Esophagus muscularis mucosa (tissue), 4 donors: ENCODE results near the gene KCNJ6. TPM values are rescaled to one million over a fixed set of nuclear protein-coding genes. Genes with fewer than 3 reads are reported as not detected.

Experiments
- DNase-seq: peaks from one replicate; pipeline ENCODE4 v3.0.0-alpha.2; 2017; ENCODE audit errors: extremely low spot score
- H3K27ac ChIP-seq, 4 donors: fragments of 200-600 bp; sonication (generic); replicated peaks in 1 of 4; 1 replicate in 3 of 4; 2 replicates in 1 of 4; pipeline ENCODE4 v1.5.1; 2016 to 2019; ENCODE audit warnings: mild to moderate bottlenecking in 1 of 4
- H3K27me3 ChIP-seq, 4 donors: fragments of 200-600 bp; sonication (generic); one replicate each; pipeline versions ENCODE4 v1.5.1 to v1.6.0; 2016 to 2019
- H3K36me3 ChIP-seq, 4 donors: fragments of 200-600 bp; sonication (generic); one replicate each; pipeline ENCODE4 v1.5.1; 2016 to 2019
- H3K4me1 ChIP-seq, 4 donors: fragments of 200-600 bp; sonication (generic); one replicate each; pipeline ENCODE4 v1.5.1; 2016 to 2019
- H3K4me3 ChIP-seq, 4 donors: fragments of 200-600 bp; sonication (generic); 1 replicate in 2 of 4; 2 replicates in 2 of 4; pipeline ENCODE4 v1.5.1; 2016 to 2019; ENCODE audit warnings: mild to moderate bottlenecking in 4 of 4, moderate library complexity in 1 of 4
- H3K9me3 ChIP-seq, 4 donors: fragments of 200-600 bp; sonication (generic); 1 replicate in 3 of 4; 2 replicates in 1 of 4; pipeline ENCODE4 v1.5.1; 2016 to 2019
- EP300 ChIP-seq: sonication (generic); formaldehyde crosslinking; IDR thresholded peaks from one replicate; pipeline ENCODE4 v1.6.1; 2017; ENCODE audit warnings: antibody characterized with exemption
- POLR2A ChIP-seq: fragments of 450-650 bp; IDR thresholded peaks from one replicate; pipeline ENCODE4 v1.6.1; 2017; ENCODE audit warnings: antibody characterized with exemption, moderate library complexity, mild to moderate bottlenecking, low read depth
- POLR2AphosphoS5 ChIP-seq, 2 donors: sonication (generic); formaldehyde crosslinking; IDR thresholded peaks; one replicate each; pipeline ENCODE4 v1.6.1; 2017; ENCODE audit warnings: antibody characterized with exemption in 2 of 2
- WGBS: methylation state at CpG from one replicate; pipeline ENCODE4 v1.1.5; 2018; 5-methylcytosine and 5-hydroxymethylcytosine counted together
- intact Hi-C: fragments of 100-400 bp; cut with DNase I; formaldehyde crosslinking; loops from one replicate; pipeline ENCODE4 v1.15.1; 2023
- total RNA-seq, 4 donors: library from RNA; depleted of rRNA; stranded (reverse); fragments of >200 nt; gene quantifications; one replicate each; pipeline versions ENCODE4 v1.1.0 to v1.2.1, GENCODE V29; 2016
- TF ChIP-seq, protein P1 (sequence below), 3 experiments: fragments of 200-600 bp in 2 of 3; fragments of 450-650 bp in 1 of 3; sonication (generic) in 2 of 3; IDR thresholded peaks; one replicate each; pipeline ENCODE4 v1.5.1; 2017 to 2019; ENCODE audit warnings: antibody characterized with exemption in 3 of 3, mild to moderate bottlenecking in 2 of 3, moderate library complexity in 1 of 3

Gene KCNJ6
- total RNA-seq, 4 donors from 2014 or later: under 0.01 TPM; not detected in 2

DNA sequence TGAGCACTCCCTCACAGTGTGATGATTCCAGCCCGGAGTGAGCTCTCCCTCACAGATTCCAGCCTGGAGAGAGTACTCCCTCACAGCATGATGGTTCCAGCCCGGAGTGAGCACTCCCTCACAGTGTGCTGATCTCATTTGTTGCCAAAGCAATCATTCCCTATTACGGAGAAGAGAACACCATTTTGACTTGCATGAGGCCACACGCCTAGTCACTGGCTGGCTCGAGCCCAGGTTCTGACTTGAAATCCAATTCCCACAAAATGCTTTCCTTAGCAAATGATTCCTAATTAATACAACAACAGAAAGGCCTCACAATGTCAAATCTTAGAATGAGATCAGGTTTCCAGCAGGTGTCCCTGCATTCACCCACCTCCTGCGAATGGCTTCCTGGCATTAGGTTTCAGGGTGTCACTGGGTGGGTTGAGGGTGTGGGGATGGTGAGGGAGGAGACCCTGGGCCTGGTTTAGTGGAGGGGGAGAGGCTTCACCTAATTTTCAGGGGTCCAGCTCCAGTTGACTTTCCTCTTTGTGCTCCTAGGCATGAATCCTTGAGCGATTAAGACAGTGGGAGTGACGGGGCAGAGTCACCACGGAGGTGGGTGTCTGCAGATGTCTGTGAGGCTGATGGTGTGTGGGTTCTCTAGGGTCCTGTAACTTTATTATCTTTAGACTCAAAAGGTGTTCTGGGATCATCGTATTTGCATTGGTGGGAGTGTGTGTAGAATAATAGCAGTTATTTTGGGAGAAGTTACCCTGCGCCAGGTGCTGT lies 158.5 kb downstream of the KCNJ6 start:
- peaks cover 0 to 1% (median 0%) of the 10 kb centered on the region in 4 donors for H3K4me1 ChIP-seq
- no peak for DNase-seq
- H3K4me3 ChIP-seq: no peak overlapping the region
- TF ChIP-seq EP300: no peak
- TF ChIP-seq POLR2A: no peak
- TF ChIP-seq POLR2AphosphoS5 (IDR thresholded peaks at IDR 0.05): no peak
- TF ChIP-seq, protein P1, sequence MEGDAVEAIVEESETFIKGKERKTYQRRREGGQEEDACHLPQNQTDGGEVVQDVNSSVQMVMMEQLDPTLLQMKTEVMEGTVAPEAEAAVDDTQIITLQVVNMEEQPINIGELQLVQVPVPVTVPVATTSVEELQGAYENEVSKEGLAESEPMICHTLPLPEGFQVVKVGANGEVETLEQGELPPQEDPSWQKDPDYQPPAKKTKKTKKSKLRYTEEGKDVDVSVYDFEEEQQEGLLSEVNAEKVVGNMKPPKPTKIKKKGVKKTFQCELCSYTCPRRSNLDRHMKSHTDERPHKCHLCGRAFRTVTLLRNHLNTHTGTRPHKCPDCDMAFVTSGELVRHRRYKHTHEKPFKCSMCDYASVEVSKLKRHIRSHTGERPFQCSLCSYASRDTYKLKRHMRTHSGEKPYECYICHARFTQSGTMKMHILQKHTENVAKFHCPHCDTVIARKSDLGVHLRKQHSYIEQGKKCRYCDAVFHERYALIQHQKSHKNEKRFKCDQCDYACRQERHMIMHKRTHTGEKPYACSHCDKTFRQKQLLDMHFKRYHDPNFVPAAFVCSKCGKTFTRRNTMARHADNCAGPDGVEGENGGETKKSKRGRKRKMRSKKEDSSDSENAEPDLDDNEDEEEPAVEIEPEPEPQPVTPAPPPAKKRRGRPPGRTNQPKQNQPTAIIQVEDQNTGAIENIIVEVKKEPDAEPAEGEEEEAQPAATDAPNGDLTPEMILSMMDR (IDR thresholded peaks at IDR 0.05): no peak
- intact Hi-C loops: no loop called here
- WGBS: 76% methylated on average over 11 of the region's 11 CpGs
- H3K9me3 ChIP-seq: no peaks in the 10 kb centered on the region
- H3K27ac ChIP-seq: no peak overlapping the region
- H3K36me3 ChIP-seq: no peaks in the 10 kb centered on the region
- peaks cover 0 to 20% (median 0%) of the 10 kb centered on the region in 4 donors for H3K27me3 ChIP-seq

DNA sequence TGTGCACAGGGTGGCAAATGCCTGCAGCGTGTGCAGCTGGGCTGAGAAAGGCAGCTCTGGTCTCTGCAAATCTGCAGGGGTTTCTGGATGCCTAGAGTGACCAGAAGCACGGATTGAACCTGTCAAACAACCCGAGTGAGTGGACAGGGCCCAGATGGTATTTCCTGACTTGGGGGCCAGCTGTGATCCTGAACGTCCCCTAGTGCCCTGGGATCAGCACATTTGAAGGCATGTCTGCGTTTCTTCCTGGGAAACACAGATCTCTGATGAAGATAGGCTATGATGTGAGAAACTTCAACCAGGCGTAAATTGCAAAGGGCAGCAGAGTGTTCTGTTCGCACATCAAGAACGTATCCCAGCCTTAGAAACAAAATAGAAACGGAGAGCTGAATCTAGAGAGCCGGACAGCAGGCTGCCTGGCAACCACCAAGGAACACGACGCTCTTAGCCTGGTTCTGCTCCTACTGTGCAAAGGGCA lies 163.1 kb downstream of the KCNJ6 start:
- TF ChIP-seq, protein P1 (IDR thresholded peaks at IDR 0.05): no peak
- TF ChIP-seq POLR2A: no peak
- TF ChIP-seq POLR2AphosphoS5 (IDR thresholded peaks at IDR 0.05): no peak
- TF ChIP-seq EP300: no peak
- no peaks in the 10 kb centered on the region for H3K9me3 ChIP-seq
- no peak for DNase-seq
- H3K4me1 ChIP-seq: peaks cover 0 to 15% (median 0%) of the 10 kb centered on the region in 4 donors
- H3K27me3 ChIP-seq: peaks cover 0 to 7% (median 0%) of the 10 kb centered on the region in 4 donors
- H3K27ac ChIP-seq: no peak overlapping the region
- H3K4me3 ChIP-seq: no peak overlapping the region
- WGBS: 49% methylated on average over 12 of the region's 12 CpGs
- intact Hi-C loops: no loop called here
- H3K36me3 ChIP-seq: no peaks in the 10 kb centered on the region

DNA sequence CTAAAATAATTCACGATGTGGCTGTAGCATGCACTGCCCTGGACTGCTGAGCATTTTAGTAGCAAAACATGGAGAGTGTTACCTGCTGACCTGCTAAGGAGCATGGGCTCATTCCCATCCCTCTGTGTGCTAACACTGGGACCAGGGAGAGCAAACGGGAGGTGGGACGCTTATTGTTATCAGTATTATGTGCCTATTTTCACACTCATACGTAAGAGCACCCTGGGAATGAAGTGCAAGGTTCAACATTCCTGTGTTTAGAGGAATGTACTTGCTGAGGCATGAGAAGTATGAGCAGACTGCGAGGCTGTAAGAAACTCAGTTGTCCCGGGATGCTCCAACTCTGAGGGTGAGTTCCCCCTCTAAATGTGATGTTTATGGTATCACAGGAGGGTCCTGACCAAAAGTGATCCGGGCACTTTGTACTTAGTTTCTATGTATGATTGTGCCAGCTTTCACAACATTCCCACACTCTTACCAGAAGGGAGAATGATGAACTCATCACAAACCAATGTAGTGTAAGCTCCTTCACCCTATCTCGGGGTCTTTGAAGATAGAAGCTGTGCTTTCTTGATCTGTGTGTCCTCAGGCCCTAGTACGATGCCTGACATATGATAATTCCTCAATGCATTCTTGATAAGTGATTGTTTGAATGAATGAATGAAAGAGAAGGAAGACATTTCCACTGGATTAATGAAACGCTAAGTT lies 164.8 kb downstream of the KCNJ6 start:
- intact Hi-C loops: no loop called here
- H3K4me1 ChIP-seq: peaks cover 0 to 15% (median 0%) of the 10 kb centered on the region in 4 donors
- no peaks in the 10 kb centered on the region for H3K9me3 ChIP-seq
- DNase-seq: no peak
- no peak overlapping the region for H3K27ac ChIP-seq
- no peak overlapping the region for H3K4me3 ChIP-seq
- TF ChIP-seq EP300 (no peak), POLR2A (no peak), POLR2AphosphoS5 (IDR thresholded peaks at IDR 0.05) (peak in 1 of 2 donors; percentile 14)
- TF ChIP-seq, protein P1 (IDR thresholded peaks at IDR 0.05): no peak
- H3K27me3 ChIP-seq: peaks cover 0 to 7% (median 0%) of the 10 kb centered on the region in 4 donors
- WGBS: 76% methylated on average over 10 of the region's 10 CpGs
- no peaks in the 10 kb centered on the region for H3K36me3 ChIP-seq

DNA sequence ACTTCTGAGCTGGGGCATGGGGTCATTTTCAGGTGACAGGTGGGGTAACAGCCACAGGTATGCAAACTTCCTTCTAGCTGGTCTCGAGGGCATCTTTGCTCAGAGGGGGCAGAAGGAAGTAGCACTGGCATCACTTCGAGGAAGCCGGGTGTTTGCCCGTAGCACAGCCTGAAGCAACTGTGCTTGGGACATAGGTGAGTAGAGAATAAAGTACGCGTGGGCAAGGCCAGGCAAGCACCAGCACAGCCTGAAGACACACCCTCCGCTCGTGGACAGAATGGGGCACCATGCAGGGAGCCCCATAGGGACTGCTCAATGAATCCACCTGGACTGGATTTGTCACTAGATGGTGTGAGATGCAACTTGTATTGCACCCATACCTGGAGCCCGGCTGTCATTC lies 167.1 kb downstream of the KCNJ6 start:
- no peak for TF ChIP-seq POLR2A
- Histone ChIP-seq H3K36me3 (no peaks in the 10 kb centered on the region), H3K4me1 (peaks cover 0 to 15% (median 0%) of the 10 kb centered on the region in 4 donors), H3K27ac (no peak overlapping the region), H3K27me3 (peaks cover 0 to 7% (median 0%) of the 10 kb centered on the region in 4 donors), H3K9me3 (no peaks in the 10 kb centered on the region), H3K4me3 (no peak overlapping the region)
- intact Hi-C loops: no loop called here
- 83% methylated on average over 9 of the region's 9 CpGs for WGBS
- DNase-seq: no peak

DNA sequence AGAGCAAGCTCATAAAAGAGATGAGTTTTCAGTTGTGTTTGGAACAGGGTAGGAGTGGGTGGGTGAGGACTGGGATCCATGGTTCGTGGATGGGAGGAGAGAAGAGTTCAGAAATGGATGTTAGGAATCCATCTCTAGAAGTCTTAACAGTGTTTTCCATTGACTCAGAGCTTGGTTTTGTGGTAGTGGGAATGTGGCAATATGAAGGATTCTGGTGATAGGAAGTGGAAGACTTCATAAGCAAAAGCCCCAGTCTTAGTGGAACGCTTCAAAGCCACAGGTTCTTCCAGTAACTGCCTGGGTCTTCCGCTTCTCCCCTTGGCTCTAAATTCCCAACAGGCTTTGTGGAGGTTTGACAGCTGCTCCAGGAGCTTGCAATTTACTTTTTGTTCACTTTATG lies 167.9 kb downstream of the KCNJ6 start:
- Histone ChIP-seq H3K36me3 (no peaks in the 10 kb centered on the region), H3K9me3 (no peaks in the 10 kb centered on the region), H3K27ac (no peak overlapping the region), H3K4me1 (peaks cover 0 to 15% (median 0%) of the 10 kb centered on the region in 4 donors), H3K27me3 (peaks cover 0 to 7% (median 0%) of the 10 kb centered on the region in 4 donors), H3K4me3 (no peak overlapping the region)
- 85% methylated on average over 3 of the region's 3 CpGs for WGBS
- TF ChIP-seq EP300 (no peak), POLR2AphosphoS5 (IDR thresholded peaks at IDR 0.05) (no peak), POLR2A (no peak)
- TF ChIP-seq, protein P1 (IDR thresholded peaks at IDR 0.05): no peak
- no peak for DNase-seq
- intact Hi-C loops: no loop called here
